ENCODE measurements around the gene FARSA. TPM values are rescaled to one million over a fixed set of nuclear protein-coding genes. Genes with fewer than 3 reads are reported as not detected.

FARSA gene
- polyA plus RNA-seq, 1 experiment, result 33.6 TPM

DNA sequence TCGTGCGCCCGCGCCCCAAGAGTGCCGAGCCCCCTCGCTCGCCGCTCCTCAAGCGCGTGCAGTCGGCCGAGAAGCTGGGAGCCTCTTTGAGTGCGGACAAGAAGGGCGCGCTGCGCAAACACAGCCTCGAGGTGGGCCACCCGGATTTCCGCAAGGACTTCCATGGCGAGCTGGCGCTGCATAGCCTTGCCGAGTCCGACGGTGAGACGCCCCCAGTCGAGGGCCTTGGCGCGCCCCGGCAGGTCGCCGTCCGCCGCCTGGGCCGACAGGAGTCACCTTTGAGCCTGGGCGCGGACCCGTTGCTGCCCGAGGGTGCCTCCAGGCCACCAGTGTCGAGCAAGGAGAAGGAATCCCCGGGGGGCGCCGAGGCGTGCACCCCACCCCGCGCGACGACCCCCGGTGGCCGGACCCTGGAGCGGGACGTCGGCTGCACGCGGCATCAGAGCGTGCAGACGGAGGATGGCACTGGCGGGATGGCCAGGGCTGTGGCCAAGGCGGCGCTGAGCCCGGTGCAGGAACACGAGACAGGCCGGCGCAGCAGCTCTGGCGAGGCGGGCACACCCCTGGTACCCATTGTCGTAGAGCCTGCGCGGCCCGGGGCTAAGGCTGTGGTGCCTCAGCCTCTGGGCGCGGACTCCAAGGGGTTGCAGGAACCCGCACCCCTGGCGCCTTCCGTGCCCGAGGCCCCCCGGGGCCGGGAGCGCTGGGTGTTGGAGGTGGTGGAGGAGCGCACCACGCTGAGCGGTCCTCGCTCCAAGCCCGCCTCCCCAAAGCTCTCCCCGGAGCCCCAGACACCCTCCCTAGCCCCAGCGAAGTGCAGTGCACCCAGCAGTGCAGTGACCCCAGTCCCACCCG, 59.4 kb downstream of the FARSA start:
- DNase-seq (ENCODE audit: low read depth), result no peak
- TF ChIP-seq, protein P1, sequence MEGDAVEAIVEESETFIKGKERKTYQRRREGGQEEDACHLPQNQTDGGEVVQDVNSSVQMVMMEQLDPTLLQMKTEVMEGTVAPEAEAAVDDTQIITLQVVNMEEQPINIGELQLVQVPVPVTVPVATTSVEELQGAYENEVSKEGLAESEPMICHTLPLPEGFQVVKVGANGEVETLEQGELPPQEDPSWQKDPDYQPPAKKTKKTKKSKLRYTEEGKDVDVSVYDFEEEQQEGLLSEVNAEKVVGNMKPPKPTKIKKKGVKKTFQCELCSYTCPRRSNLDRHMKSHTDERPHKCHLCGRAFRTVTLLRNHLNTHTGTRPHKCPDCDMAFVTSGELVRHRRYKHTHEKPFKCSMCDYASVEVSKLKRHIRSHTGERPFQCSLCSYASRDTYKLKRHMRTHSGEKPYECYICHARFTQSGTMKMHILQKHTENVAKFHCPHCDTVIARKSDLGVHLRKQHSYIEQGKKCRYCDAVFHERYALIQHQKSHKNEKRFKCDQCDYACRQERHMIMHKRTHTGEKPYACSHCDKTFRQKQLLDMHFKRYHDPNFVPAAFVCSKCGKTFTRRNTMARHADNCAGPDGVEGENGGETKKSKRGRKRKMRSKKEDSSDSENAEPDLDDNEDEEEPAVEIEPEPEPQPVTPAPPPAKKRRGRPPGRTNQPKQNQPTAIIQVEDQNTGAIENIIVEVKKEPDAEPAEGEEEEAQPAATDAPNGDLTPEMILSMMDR (IDR thresholded peaks at IDR 0.05; ENCODE audit: insufficient read depth, low read depth, low read length), result no peak
- CTCF ChIA-PET, result interaction anchor here (1.2 to 1.6 kb wide), 2 partner anchors 27 to 97 kb away, joined by 3 to 12 read pairs; no protein-coding TSS in a partner anchor
- POLR2A ChIA-PET, result no interaction called here
- H3K36me3 ChIP-seq (ENCODE audit: control insufficient read depth, insufficient read depth, low read length), result peaks cover 4% of the 10 kb centered on the region; the same call in 1 of the 2 replicates
- no peak overlapping the region for H3K4me3 ChIP-seq (ENCODE audit: low read depth, low read length)
- H3K27me3 ChIP-seq (ENCODE audit: control insufficient read depth, insufficient read depth, low read length), result no peaks in the 10 kb centered on the region

DNA sequence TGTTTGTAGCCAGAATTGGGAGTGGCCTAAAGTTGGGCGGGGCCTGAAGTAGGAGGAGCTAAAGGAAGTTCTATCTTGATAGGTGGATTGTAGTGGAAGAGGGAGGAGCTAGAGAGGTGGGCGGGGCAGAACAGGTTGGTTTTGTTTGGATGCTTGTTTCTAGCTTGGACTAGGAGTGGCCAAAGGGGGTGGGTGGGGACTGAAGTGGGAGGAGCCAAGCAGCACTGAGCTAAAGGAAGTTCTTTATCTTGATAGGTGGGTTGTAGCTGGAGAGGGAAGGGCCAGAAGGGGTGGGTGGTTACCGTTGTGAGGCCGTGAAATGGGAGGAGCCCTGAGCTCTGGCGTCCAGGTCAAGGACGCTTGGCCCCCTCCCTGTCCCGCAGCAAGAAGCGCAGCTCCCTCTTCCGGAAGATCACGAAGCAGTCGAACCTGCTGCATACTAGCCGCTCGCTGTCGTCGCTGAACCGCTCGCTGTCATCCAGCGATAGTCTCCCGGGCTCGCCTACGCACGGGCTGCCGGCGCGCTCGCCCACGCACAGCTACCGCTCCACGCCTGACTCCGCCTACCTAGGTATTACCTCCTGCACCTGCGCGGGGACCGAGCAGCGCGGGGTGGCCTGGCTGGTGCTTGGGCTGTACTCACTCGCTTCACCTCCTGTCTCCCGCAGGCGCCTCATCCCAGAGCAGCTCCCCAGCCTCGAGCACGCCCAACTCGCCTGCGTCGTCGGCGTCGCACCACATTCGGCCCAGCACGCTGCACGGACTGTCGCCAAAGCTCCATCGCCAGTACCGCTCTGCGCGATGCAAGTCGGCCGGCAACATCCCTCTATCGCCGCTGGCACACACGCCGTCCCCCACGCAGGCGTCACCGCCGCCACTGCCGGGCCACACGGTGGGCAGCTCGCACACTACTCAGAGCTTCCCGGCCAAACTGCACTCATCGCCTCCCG, 60.3 kb downstream of the FARSA start:
- DNase-seq (ENCODE audit: low read depth), result peak; percentile 22
- POLR2A ChIA-PET, result interaction anchor here (0.6 kb wide), 1 partner anchor 37 kb away, joined by 3 read pairs; no protein-coding TSS in a partner anchor
- TF ChIP-seq, protein P1 (IDR thresholded peaks at IDR 0.05; ENCODE audit: insufficient read depth, low read depth, low read length), result peak; percentile 24; the same call in 1 of the 2 replicates
- Histone ChIP-seq H3K27me3 (ENCODE audit: control insufficient read depth, insufficient read depth, low read length) (no peaks in the 10 kb centered on the region), H3K4me3 (ENCODE audit: low read depth, low read length) (peak overlapping the region; percentile 33), H3K36me3 (ENCODE audit: control insufficient read depth, insufficient read depth, low read length) (peaks cover 2% of the 10 kb centered on the region; the same call in 1 of the 2 replicates)
- CTCF ChIA-PET, result interaction anchor here (0.6 to 1.6 kb wide), 6 partner anchors 10 to 990 kb away, joined by 3 to 12 read pairs (median 4); no protein-coding TSS in a partner anchor

Small RNA genes lying within 50 kb of the gene (small RNA-seq; reads per million reads assigned to genes)
- gene MIR5695 (ENCODE audit: insufficient read length, low read depth, low replicate concordance) (0.63 reads per million), gene MIR6515 (ENCODE audit: insufficient read length, low read depth, low replicate concordance) (not detected)

Other genes with a start within 250 kb of the FARSA start
- not detected in 2 replicates for gene GNG14, start 245.7 kb downstream of the FARSA start, polyA plus RNA-seq (2011; rRNA removed)
- gene FBXW9, start 237.1 kb downstream of the FARSA start, polyA plus RNA-seq (2011; rRNA removed), result 7.7 and 13.6 TPM in 2 replicates
- 49.6 and 77.3 TPM in 2 replicates for gene TNPO2, start 209.8 kb downstream of the FARSA start, polyA plus RNA-seq (2011; rRNA removed)
- gene TRIR, start 199.0 kb downstream of the FARSA start, polyA plus RNA-seq (2011; rRNA removed), result 161 and 181 TPM in 2 replicates
- 163 and 250 TPM in 2 replicates for gene GET3, start 196.2 kb downstream of the FARSA start, polyA plus RNA-seq (2011; rRNA removed)
- gene BEST2, start 181.9 kb downstream of the FARSA start, polyA plus RNA-seq (2011; rRNA removed), result not detected in 2 replicates
- 6.3 and 10.4 TPM in 2 replicates for gene HOOK2, start 158.2 kb downstream of the FARSA start, polyA plus RNA-seq (2011; rRNA removed)
- 36.8 and 49.4 TPM in 2 replicates for gene JUNB, start 142.2 kb downstream of the FARSA start, polyA plus RNA-seq (2011; rRNA removed)
- gene PRDX2, start 131.9 kb downstream of the FARSA start, polyA plus RNA-seq (2011; rRNA removed), result 165 and 267 TPM in 2 replicates
- 0.75 and 2.6 TPM in 2 replicates for gene THSD8, start 131.6 kb downstream of the FARSA start, polyA plus RNA-seq (2011; rRNA removed)
- gene RNASEH2A, start 127.1 kb downstream of the FARSA start, polyA plus RNA-seq (2011; rRNA removed), result 19.9 and 30.3 TPM in 2 replicates
- 0.31 TPM in 1 of 2 replicates, not detected in the other for gene RTBDN, start 99.1 kb downstream of the FARSA start, polyA plus RNA-seq (2011; rRNA removed)
- gene MAST1, start 95.2 kb downstream of the FARSA start, polyA plus RNA-seq (2011; rRNA removed), result 0.25 TPM in 1 of 2 replicates, not detected in the other
- 39.1 and 68.8 TPM in 2 replicates for gene DNASE2, start 52.3 kb downstream of the FARSA start, polyA plus RNA-seq (2011; rRNA removed)
- not detected in 2 replicates for gene KLF1, start 46.5 kb downstream of the FARSA start, polyA plus RNA-seq (2011; rRNA removed)
- gene GCDH, start 42.6 kb downstream of the FARSA start, polyA plus RNA-seq (2011; rRNA removed), result 11.5 and 20.9 TPM in 2 replicates
- gene SYCE2, start 14.4 kb downstream of the FARSA start, polyA plus RNA-seq (2011; rRNA removed), result 0.29 and 0.43 TPM in 2 replicates
- 1,647 and 1,829 TPM in 2 replicates for gene CALR, start 4.9 kb upstream of the FARSA start, polyA plus RNA-seq (2011; rRNA removed)
- gene RAD23A, start 12.2 kb upstream of the FARSA start, polyA plus RNA-seq (2011; rRNA removed), result 49.2 and 75.1 TPM in 2 replicates
- 45.0 and 45.5 TPM in 2 replicates for gene GADD45GIP1, start 23.5 kb upstream of the FARSA start, polyA plus RNA-seq (2011; rRNA removed)
- not detected in 2 replicates for gene DAND5, start 35.9 kb upstream of the FARSA start, polyA plus RNA-seq (2011; rRNA removed)
- gene NFIX, start 61.8 kb upstream of the FARSA start, polyA plus RNA-seq (2011; rRNA removed), result 12.8 and 29.4 TPM in 2 replicates
- 0.29 and 0.34 TPM in 2 replicates for gene LYL1, start 169.1 kb upstream of the FARSA start, polyA plus RNA-seq (2011; rRNA removed)
- 15.9 and 30.8 TPM in 2 replicates for gene TRMT1, start 183.0 kb upstream of the FARSA start, polyA plus RNA-seq (2011; rRNA removed)
- gene NACC1, start 184.6 kb upstream of the FARSA start, polyA plus RNA-seq (2011; rRNA removed), result 46.8 and 98.7 TPM in 2 replicates
- gene STX10, start 216.7 kb upstream of the FARSA start, polyA plus RNA-seq (2011; rRNA removed), result 56.8 and 73.1 TPM in 2 replicates
- 9.1 and 18.2 TPM in 2 replicates for gene IER2, start 216.7 kb upstream of the FARSA start, polyA plus RNA-seq (2011; rRNA removed)

Data from BJ (cell line).